Neural crest cell (in vitro differentiated cells): ENCODE results near the gene MLC1. TPM values are rescaled to one million over a fixed set of nuclear protein-coding genes. Genes with fewer than 3 reads are reported as not detected.

Source experiments
- DNase-seq: peaks from one replicate; pipeline ENCODE4 v3.0.0; 2021; ENCODE audit warnings: low read depth, mixed read lengths, low spot score
- H3K27ac Mint-ChIP-seq: one replicate; pipeline ENCODE4 v1.8.0; 2021; ENCODE audit warnings: mild to moderate bottlenecking, mixed read lengths; ENCODE audit not compliant: unreplicated experiment
- H3K27me3 Mint-ChIP-seq: 2 replicates; pipeline ENCODE4 v1.8.0; 2021; ENCODE audit warnings: low read depth, mild to moderate bottlenecking, mixed read lengths
- H3K36me3 Mint-ChIP-seq: 2 replicates; pipeline ENCODE4 v1.8.0; 2021; ENCODE audit warnings: low read depth, mild to moderate bottlenecking, mixed read lengths
- H3K4me1 Mint-ChIP-seq: 2 replicates; pipeline ENCODE4 v1.8.0; 2021; ENCODE audit warnings: mixed read lengths
- H3K4me3 Mint-ChIP-seq: one replicate; pipeline ENCODE4 v1.8.0; 2021; ENCODE audit warnings: mild to moderate bottlenecking, mixed read lengths
- H3K9me3 Mint-ChIP-seq: 2 replicates; pipeline ENCODE4 v1.8.0; 2021; ENCODE audit warnings: mixed read lengths
- total RNA-seq: library from RNA; stranded (reverse); gene quantifications from 2 replicates; pipeline ENCODE4 v1.2.1, GENCODE V29; 2021
- TF ChIP-seq, protein P1 (sequence below): fragments of 200-600 bp; sonication (generic); conservative IDR thresholded peaks from 2 replicates; pipeline ENCODE4 v1.5.0; 2021; ENCODE audit warnings: antibody characterized with exemption, mild to moderate bottlenecking

Gene MLC1
- total RNA-seq, 1 donor from 2014 or later: 3.3 TPM

DNA sequence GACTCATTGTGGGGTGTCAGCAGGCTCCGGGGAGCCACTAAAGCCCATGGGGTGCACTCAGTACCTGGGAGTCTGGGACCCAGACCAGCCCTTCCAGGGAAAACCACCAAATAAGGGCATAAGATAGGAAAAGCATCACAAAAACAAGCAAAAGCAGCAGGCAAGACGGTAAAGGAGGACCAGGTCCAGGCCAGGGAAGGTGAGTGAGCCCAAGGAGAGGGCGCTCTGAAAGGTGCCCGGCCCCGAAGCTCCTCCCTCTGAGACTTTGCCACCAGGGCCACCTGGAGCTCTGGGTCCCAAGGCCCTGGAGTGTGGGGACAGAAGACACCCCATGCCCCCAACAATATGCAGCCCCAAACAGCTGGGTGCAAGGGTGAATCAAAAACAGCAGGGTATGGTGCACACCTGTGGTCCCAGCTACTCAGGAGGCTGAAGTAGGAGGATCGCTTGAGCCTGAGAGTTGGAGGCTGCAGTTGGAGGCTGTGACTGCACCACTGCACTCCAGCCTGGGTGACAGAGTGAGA, 67.5 kb downstream of the MLC1 start:
- Mint-ChIP-seq H3K4me3 (no peak overlapping the region), H3K27me3 (peaks cover 42% of the 10 kb centered on the region), H3K36me3 (no peaks in the 10 kb centered on the region), H3K27ac (no peak overlapping the region), H3K9me3 (no peaks in the 10 kb centered on the region), H3K4me1 (no peaks in the 10 kb centered on the region)
- TF ChIP-seq, protein P1, sequence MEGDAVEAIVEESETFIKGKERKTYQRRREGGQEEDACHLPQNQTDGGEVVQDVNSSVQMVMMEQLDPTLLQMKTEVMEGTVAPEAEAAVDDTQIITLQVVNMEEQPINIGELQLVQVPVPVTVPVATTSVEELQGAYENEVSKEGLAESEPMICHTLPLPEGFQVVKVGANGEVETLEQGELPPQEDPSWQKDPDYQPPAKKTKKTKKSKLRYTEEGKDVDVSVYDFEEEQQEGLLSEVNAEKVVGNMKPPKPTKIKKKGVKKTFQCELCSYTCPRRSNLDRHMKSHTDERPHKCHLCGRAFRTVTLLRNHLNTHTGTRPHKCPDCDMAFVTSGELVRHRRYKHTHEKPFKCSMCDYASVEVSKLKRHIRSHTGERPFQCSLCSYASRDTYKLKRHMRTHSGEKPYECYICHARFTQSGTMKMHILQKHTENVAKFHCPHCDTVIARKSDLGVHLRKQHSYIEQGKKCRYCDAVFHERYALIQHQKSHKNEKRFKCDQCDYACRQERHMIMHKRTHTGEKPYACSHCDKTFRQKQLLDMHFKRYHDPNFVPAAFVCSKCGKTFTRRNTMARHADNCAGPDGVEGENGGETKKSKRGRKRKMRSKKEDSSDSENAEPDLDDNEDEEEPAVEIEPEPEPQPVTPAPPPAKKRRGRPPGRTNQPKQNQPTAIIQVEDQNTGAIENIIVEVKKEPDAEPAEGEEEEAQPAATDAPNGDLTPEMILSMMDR: no peak
- DNase-seq: no peak

DNA sequence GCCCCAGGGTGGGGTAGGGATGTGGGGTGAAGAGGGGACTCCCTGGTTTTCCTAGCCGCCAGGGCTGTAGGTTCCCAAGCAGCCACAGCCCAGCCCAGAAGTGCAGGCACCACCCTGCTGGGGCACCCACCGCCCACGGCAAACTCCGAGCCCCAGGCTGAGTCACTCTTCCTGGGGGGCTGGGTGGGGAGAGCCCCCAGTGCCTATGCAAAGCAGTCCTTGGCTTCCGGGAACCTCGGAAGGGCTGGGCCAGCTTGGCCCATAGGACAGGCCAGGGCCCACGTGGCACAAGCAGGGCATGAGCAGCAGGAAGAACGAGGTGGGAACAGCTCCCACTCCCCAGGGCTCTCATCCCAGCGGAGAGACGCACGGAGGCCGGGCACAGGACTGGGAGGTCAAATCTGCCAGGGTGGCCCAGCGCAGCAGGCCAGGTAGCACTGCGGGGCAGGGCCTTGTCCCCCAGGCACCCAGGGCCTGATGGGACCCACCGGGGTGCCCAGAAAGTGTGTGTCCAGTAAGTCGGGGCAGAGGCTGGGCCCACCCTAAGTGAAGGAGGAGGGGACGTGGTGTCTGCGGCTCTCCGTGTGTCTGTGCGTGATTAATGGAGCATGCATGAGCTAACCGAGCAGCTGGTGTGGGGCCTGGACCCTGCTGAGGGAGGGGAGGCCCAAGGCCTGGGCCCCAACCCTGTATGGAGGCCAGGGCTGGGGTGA, 68.1 kb downstream of the MLC1 start:
- H3K4me3 Mint-ChIP-seq: no peak overlapping the region
- no peak for DNase-seq
- H3K27ac Mint-ChIP-seq: no peak overlapping the region
- H3K9me3 Mint-ChIP-seq: no peaks in the 10 kb centered on the region
- H3K4me1 Mint-ChIP-seq: no peaks in the 10 kb centered on the region
- TF ChIP-seq, protein P1: no peak
- no peaks in the 10 kb centered on the region for H3K36me3 Mint-ChIP-seq
- H3K27me3 Mint-ChIP-seq: peaks cover 46% of the 10 kb centered on the region

DNA sequence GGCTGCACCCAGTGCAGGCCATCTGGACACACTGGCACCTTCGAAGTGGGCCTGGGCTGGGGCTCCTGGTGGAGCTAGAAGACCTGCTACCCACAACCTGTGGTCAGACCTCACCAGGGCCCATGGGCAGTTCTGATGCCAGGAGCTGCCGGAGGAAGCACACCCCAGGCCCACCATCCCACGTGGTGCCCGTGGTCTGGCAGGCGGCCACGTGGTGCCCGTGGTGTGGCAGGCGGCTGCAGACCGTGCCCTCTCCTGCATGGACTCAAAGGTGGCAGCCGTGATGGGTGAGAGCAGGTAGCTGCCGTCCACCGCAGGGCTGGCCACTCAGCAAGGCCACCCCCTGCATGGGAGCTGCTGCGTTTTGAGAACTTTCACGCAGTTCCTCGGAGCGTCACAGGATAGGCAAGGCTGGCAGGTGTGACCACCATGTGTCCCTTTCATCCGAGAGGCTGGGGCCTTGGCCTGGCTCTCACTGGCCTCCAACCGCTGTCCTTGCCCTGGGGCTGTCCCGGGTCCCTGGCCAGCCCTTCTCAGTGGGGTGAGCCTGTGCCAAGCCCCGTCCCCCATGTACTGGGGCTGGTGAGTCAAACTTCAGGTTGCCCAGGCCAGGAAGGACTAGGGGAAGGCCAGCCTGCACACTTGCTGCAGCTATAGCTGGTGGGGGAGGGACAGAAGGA, 68.8 kb downstream of the MLC1 start:
- no peaks in the 10 kb centered on the region for H3K4me1 Mint-ChIP-seq
- TF ChIP-seq, protein P1: no peak
- no peak for DNase-seq
- H3K4me3 Mint-ChIP-seq: no peak overlapping the region
- H3K36me3 Mint-ChIP-seq: no peaks in the 10 kb centered on the region
- no peak overlapping the region for H3K27ac Mint-ChIP-seq
- peaks cover 52% of the 10 kb centered on the region for H3K27me3 Mint-ChIP-seq
- H3K9me3 Mint-ChIP-seq: no peaks in the 10 kb centered on the region

DNA sequence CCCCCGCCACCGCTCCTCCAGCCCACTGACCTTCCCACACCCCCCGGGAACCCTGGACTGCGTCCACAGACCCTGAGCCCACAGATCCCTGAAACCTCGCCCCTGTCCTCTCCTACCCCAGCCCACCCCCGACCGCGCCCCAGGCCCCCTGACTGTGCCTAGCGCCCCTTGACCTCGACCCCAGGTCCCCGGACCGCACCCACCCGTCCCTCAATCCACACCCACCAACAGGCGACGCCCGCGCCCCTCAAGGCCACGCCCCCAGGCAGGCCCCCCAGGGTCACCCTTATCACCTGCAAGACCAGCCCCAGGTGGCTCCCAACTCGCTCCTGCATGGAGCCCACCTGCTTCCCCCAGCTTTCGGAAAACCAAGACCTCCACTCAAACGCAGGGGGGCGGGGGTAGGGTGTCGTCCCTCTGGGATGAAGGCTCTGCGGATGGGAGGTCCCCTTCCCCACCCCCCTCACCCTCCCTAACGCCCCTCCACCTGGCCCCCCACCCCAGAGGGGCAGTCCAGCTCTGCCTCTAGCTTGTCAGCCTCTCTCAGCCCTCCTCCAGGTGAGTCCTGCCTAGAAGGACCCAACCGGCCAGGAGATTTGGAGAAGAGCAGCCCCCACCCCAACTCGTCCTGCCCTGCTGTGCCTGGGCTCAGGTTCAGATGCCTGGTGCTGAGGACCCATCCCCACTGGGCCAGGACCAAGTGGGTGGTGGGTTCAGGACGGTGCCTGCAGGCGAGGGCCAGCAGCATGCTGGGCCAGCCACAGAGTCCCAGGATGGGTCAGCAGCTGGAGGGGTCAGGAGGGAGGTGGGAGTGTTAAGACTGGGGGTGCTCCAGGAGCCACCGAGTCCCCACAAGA, 69.5 kb downstream of the MLC1 start:
- H3K9me3 Mint-ChIP-seq: no peaks in the 10 kb centered on the region
- H3K27me3 Mint-ChIP-seq: peaks cover 56% of the 10 kb centered on the region
- no peaks in the 10 kb centered on the region for H3K36me3 Mint-ChIP-seq
- no peak overlapping the region for H3K27ac Mint-ChIP-seq
- H3K4me1 Mint-ChIP-seq: no peaks in the 10 kb centered on the region
- H3K4me3 Mint-ChIP-seq: no peak overlapping the region
- no peak for DNase-seq
- TF ChIP-seq, protein P1: no peak

DNA sequence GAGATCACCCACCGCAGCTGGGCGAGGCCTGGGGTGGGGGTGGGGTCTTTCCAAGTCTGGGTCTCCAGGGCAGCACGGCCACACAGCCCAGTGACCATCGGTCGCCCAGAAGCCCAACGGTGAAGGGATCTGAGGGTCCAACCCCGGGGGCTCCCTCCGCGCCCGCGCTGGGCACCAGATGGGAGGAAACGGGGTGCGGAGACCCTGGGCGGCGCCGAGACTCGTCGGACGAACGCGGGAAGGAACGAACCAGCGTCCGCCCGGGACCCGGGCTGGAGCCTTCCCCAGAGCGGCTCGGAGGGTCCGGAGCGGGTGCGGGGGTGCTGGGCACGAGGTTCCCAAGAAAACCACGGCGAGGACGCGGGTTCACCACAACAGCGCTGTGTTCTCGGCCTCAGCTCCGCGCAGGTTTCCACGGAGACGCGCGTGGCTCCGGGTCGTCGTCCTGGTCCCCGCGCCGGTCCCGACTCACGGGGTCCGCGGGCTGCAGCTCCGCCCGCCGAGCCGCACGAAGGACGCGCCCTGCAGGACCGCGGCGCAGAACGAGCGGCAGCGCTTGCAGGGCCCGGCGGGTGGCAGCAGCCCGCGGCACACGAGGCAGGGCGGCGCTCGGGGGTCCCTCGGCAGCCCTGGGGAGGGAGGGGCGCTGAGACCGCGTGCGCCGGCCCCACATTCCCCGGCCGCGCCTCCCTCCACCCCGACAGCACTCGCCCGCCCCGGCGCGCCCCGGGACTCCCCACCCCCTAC, 70.4 kb downstream of the MLC1 start:
- Mint-ChIP-seq H3K27me3 (peaks cover 56% of the 10 kb centered on the region), H3K4me3 (no peak overlapping the region), H3K9me3 (no peaks in the 10 kb centered on the region), H3K4me1 (no peaks in the 10 kb centered on the region), H3K36me3 (no peaks in the 10 kb centered on the region), H3K27ac (no peak overlapping the region)
- TF ChIP-seq, protein P1: no peak
- no peak for DNase-seq
